B cell (primary cell): Measurements from ENCODE around the gene ZNF607. TPM values are rescaled to one million over a fixed set of nuclear protein-coding genes. Genes with fewer than 3 reads are reported as not detected.

Source experiments
- ATAC-seq: fragments of 200-7000 bp; cut with Tn5 transposase; one replicate; pipeline ENCODE4 v1.10.0; 2021; ENCODE audit warnings: low read depth, mild to moderate bottlenecking, moderate number of reproducible peaks, moderate library complexity
- CTCF ChIA-PET: fragments of 350-600 bp; sonication (Branson Sonifier 250); formaldehyde crosslinking; loops from one replicate; lab custom pipeline; 2021; ENCODE audit warnings: antibody characterized with exemption, inconsistent platforms; lab: Charles Lee
- POLR2A ChIA-PET: fragments of 350-600 bp; sonication (Branson Sonifier 250); formaldehyde crosslinking; loops from one replicate; lab custom pipeline; 2021; ENCODE audit warnings: antibody characterized with exemption; lab: Charles Lee
- DNase-seq: peaks from one replicate; pipeline ENCODE4 v3.0.0; 2013
- H2AFZ ChIP-seq: 2 replicates; pipeline ENCODE4 v1.6.1; 2012; ENCODE audit warnings: mild to moderate bottlenecking, low read depth, low read length; ENCODE audit not compliant: insufficient read depth, poor library complexity, severe bottlenecking
- H3K27ac ChIP-seq, 2 donors: 1 replicate in 1 of 2; 2 replicates in 1 of 2; pipeline ENCODE4 v1.5.1; 2012 to 2013; ENCODE audit warnings: low read length in 2 of 2, mild to moderate bottlenecking in 2 of 2, moderate library complexity in 1 of 2
- H3K27me3 ChIP-seq, 4 experiments: fragments of 200-600 bp in 1 of 4; sonication (generic) in 1 of 4; replicated peaks in 1 of 4; 1 replicate in 2 of 4; 2 replicates in 2 of 4; pipeline versions ENCODE4 v1.6.1 to v1.7.0; 2013 to 2016; ENCODE audit warnings: low read length in 3 of 4, mild to moderate bottlenecking in 2 of 4, mixed read lengths in 1 of 4, moderate library complexity in 1 of 4; ENCODE audit not compliant: insufficient read depth in 4 of 4, control insufficient read depth in 3 of 4; ENCODE audit errors: control extremely low read depth in 1 of 4
- H3K36me3 ChIP-seq, 2 experiments: replicated peaks in 1 of 2; 1 replicate in 1 of 2; 2 replicates in 1 of 2; pipeline versions ENCODE4 v1.6.1 to v1.7.1; 2013; ENCODE audit warnings: low read length in 1 of 2; ENCODE audit not compliant: insufficient read depth in 2 of 2, control insufficient read depth in 1 of 2; ENCODE audit errors: control extremely low read depth in 1 of 2, extremely low read depth in 1 of 2
- H3K4me1 ChIP-seq, 2 donors: fragments of 200-600 bp in 1 of 2; sonication (generic) in 1 of 2; 1 replicate in 1 of 2; 2 replicates in 1 of 2; pipeline versions ENCODE4 v1.5.1 to v1.6.1; 2013 to 2017; ENCODE audit warnings: low read length in 2 of 2; ENCODE audit not compliant: control insufficient read depth in 2 of 2, insufficient read depth in 2 of 2
- H3K4me2 ChIP-seq: replicated peaks from 2 replicates; pipeline ENCODE3; 2012; ENCODE audit warnings: mild to moderate bottlenecking, low read depth, low read length; ENCODE audit not compliant: poor library complexity, severe bottlenecking
- H3K4me3 ChIP-seq, 5 experiments: fragments of 200-600 bp in 1 of 5; sonication (generic) in 1 of 5; 1 replicate in 3 of 5; 2 replicates in 2 of 5; pipeline versions ENCODE4 v1.5.1 to v1.7.0; 2011 to 2016; ENCODE audit warnings: low read length in 4 of 5, mild to moderate bottlenecking in 4 of 5, low read depth in 2 of 5, control low read depth in 1 of 5, moderate library complexity in 1 of 5; ENCODE audit not compliant: insufficient read depth in 1 of 5; ENCODE audit errors: control extremely low read depth in 1 of 5, extremely low read depth in 1 of 5
- H3K79me2 ChIP-seq: fragments of 200-600 bp; sonication (generic); one replicate; pipeline ENCODE4 v1.6.0; 2016; ENCODE audit warnings: low read length; ENCODE audit not compliant: control insufficient read depth, insufficient read depth
- H3K9ac ChIP-seq: fragments of 200-600 bp; sonication (generic); 2 replicates; pipeline ENCODE4 v1.6.1; 2017; ENCODE audit warnings: mild to moderate bottlenecking, low read length, moderate library complexity
- H3K9me3 ChIP-seq, 3 donors: one replicate each; pipeline versions ENCODE4 v1.6.1 to v1.7.1; 2013; ENCODE audit warnings: low read length in 2 of 3; ENCODE audit not compliant: control insufficient read depth in 2 of 3, insufficient read depth in 1 of 3; ENCODE audit errors: control extremely low read depth in 1 of 3
- H4K20me1 ChIP-seq: 2 replicates; pipeline ENCODE4 v1.6.0; 2012; ENCODE audit warnings: mild to moderate bottlenecking, low read length; ENCODE audit not compliant: insufficient read depth, control insufficient read depth, poor library complexity, severe bottlenecking
- H3K27ac Mint-ChIP-seq: one replicate; pipeline ENCODE4 v1.8.0; 2021; ENCODE audit warnings: mixed read lengths
- H3K27me3 Mint-ChIP-seq: one replicate; pipeline ENCODE4 v1.8.0; 2021; ENCODE audit warnings: mixed read lengths
- H3K4me1 Mint-ChIP-seq: one replicate; pipeline ENCODE4 v1.8.0; 2021; ENCODE audit warnings: mixed read lengths
- H3K4me3 Mint-ChIP-seq: one replicate; pipeline ENCODE4 v1.8.0; 2021; ENCODE audit warnings: mixed read lengths
- H3K9me3 Mint-ChIP-seq: one replicate; pipeline ENCODE4 v1.8.0; 2022; ENCODE audit warnings: mixed read lengths; ENCODE audit not compliant: insufficient read depth
- EZH2 ChIP-seq: IDR thresholded peaks from 2 replicates; pipeline ENCODE4 v1.6.1; 2012; ENCODE audit warnings: borderline replicate concordance, low read depth, mild to moderate bottlenecking, moderate library complexity, low read length; ENCODE audit not compliant: insufficient read depth, poor library complexity, severe bottlenecking
- WGBS: methylation state at CpG from one replicate; pipeline ENCODE4 v1.1.5; 2013; ENCODE audit warnings: missing lambda C conversion rate; ENCODE audit not compliant: insufficient coverage; 5-methylcytosine and 5-hydroxymethylcytosine counted together
- intact Hi-C: fragments of 100-400 bp; cut with micrococcal nuclease; formaldehyde crosslinking; loops from one replicate; pipeline ENCODE4 v1.10.0; 2022
- polyA plus RNA-seq: library from polyadenylated mRNA; depleted of rRNA; stranded (reverse); fragments of >200 nt; gene quantifications from 2 replicates; pipeline ENCODE4 v1.2.3, GENCODE V29; 2012
- total RNA-seq, 2 donors: library from RNA; stranded (reverse); fragments of 120-200 nt in 1 of 2; gene quantifications; 1 replicate in 1 of 2; 2 replicates in 1 of 2; pipeline versions ENCODE4 v1.2.3 to v1.2.4, GENCODE V29; 2013 to 2022
- TF ChIP-seq, protein P1 (sequence below): fragments of 200-600 bp; IDR thresholded peaks from one replicate; pipeline ENCODE4 v1.8.0; 2022; ENCODE audit warnings: antibody characterized with exemption, mild to moderate bottlenecking

Gene ZNF607
- total and polyA plus RNA-seq, 2 donors (not counting 1 experiment from before 2014, with no cell fraction given): 4.4 to 21.5 TPM

DNA sequence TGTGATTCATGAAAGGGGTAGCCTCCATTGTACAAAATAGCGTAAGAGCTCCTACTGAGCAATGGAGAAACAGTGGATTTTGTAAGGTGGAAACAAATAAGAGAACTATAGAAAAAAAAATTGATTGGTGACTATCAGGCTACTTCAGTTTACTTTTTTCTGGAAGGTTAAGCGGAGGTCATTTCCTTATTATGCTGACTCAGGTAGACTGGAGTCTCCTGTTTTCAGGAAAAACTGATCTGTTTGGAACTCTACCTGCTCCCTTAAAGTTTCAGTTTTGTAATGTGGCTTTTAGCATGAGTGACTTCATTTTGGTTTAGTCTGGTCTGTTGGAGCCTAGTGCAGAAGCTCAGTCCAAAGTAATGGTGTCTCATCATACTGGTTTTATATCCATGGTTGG is 3.4 kb downstream of the ZNF607 start:
- Mint-ChIP-seq H3K4me3 (no peak overlapping the region), H3K27me3 (no peaks in the 10 kb centered on the region), H3K27ac (no peak overlapping the region), H3K9me3 (peaks cover 2% of the 10 kb centered on the region), H3K4me1 (peaks cover 14% of the 10 kb centered on the region)
- ChIA-PET CTCF (no interaction called here), POLR2A (no interaction called here)
- no peaks in the 10 kb centered on the region for H3K27me3 ChIP-seq
- peaks cover 7 to 12% of the 10 kb centered on the region in 2 donors for H3K4me1 ChIP-seq
- WGBS: 100% methylated on average over 2 of the region's 2 CpGs
- intact Hi-C loops: loop anchor here (5.0 to 10.0 kb wide), 2 partner anchors 401 to 639 kb away; partner anchors contain the start of gene ZNF420
- peaks cover 27% of the 10 kb centered on the region for H3K79me2 ChIP-seq
- H3K4me2 ChIP-seq: no peak overlapping the region
- no peak overlapping the region for H3K27ac ChIP-seq
- no peaks in the 10 kb centered on the region for H4K20me1 ChIP-seq
- DNase-seq: no peak
- H2AFZ ChIP-seq: no peak overlapping the region
- H3K4me3 ChIP-seq: no peak overlapping the region
- no peak for TF ChIP-seq EZH2
- TF ChIP-seq, protein P1, sequence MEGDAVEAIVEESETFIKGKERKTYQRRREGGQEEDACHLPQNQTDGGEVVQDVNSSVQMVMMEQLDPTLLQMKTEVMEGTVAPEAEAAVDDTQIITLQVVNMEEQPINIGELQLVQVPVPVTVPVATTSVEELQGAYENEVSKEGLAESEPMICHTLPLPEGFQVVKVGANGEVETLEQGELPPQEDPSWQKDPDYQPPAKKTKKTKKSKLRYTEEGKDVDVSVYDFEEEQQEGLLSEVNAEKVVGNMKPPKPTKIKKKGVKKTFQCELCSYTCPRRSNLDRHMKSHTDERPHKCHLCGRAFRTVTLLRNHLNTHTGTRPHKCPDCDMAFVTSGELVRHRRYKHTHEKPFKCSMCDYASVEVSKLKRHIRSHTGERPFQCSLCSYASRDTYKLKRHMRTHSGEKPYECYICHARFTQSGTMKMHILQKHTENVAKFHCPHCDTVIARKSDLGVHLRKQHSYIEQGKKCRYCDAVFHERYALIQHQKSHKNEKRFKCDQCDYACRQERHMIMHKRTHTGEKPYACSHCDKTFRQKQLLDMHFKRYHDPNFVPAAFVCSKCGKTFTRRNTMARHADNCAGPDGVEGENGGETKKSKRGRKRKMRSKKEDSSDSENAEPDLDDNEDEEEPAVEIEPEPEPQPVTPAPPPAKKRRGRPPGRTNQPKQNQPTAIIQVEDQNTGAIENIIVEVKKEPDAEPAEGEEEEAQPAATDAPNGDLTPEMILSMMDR: no peak
- no peak for ATAC-seq
- peaks cover 2 to 6% of the 10 kb centered on the region in 2 experiments for H3K36me3 ChIP-seq
- H3K9me3 ChIP-seq: peaks cover 0 to 1% (median 0%) of the 10 kb centered on the region in 3 donors
- no peak overlapping the region for H3K9ac ChIP-seq

DNA sequence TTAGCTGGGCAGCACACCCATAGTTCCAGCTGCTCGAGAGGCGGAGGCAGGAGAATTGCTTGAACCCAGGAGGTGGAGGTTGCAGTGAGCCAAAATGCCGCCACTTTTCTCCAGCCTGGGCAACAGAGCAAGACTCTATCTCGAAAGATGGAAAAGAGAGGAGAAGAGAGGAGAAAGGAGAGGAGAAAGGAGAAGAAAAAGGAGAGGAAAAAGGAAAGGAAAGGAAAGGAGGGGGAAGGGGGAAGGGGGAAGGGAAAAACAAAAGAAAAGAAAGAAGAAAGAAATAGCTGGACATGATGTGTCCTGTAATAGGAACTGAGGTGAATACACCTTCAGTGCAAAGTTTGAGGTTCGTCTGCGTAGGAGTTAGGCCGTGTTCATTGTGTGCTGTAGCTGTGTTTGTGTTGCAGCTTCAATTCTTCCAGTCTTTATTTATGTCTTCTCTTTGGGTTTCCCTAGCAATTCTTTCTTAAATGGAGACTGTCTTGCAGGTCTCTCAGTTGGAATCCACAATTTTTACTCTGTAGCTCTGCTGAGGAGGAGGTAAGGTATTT is 13.4 kb downstream of the ZNF607 start:
- intact Hi-C loops: no loop called here
- TF ChIP-seq EZH2: no peak
- TF ChIP-seq, protein P1: no peak
- Mint-ChIP-seq H3K4me1 (no peaks in the 10 kb centered on the region), H3K9me3 (peaks cover 7% of the 10 kb centered on the region), H3K27me3 (no peaks in the 10 kb centered on the region), H3K4me3 (no peak overlapping the region), H3K27ac (no peak overlapping the region)
- no peaks in the 10 kb centered on the region for H4K20me1 ChIP-seq
- 100% methylated on average over 7 of the region's 7 CpGs for WGBS
- DNase-seq (no peak), ATAC-seq (no peak)
- H3K27me3 ChIP-seq: no peaks in the 10 kb centered on the region
- ChIA-PET POLR2A (interaction anchor here (0.6 kb wide), 1 partner anchor 11 kb away, joined by 3 read pairs; no protein-coding TSS in a partner anchor), CTCF (no interaction called here)
- no peak overlapping the region for H3K4me2 ChIP-seq
- no peak overlapping the region for H3K4me3 ChIP-seq
- no peak overlapping the region for H2AFZ ChIP-seq
- H3K4me1 ChIP-seq: no peaks in the 10 kb centered on the region
- H3K36me3 ChIP-seq: peaks cover 12 to 13% of the 10 kb centered on the region in 2 experiments
- H3K9me3 ChIP-seq: peaks cover 0 to 13% (median 3%) of the 10 kb centered on the region in 3 donors
- no peaks in the 10 kb centered on the region for H3K79me2 ChIP-seq
- no peak overlapping the region for H3K27ac ChIP-seq
- no peak overlapping the region for H3K9ac ChIP-seq
